ENCODE results near the gene PCDHGC5. TPM values are rescaled to one million over a fixed set of nuclear protein-coding genes. Genes with fewer than 3 reads are reported as not detected.

Gene PCDHGC5
- total RNA-seq, 2 donors from 2014 or later, result 0.32 to 0.64 TPM

- Histone ChIP-seq H3K36me3 (peaks cover 18% of the 10 kb centered on the region), H3K4me1 (peaks cover 4% of the 10 kb centered on the region), H3K9me3 (no peaks in the 10 kb centered on the region), H3K27me3 (no peaks in the 10 kb centered on the region), H3K27ac (no peak overlapping the region), H3K9ac (ENCODE audit: low read depth in 2 of 2, low read length in 2 of 2) (no peak overlapping the region), H3K4me3 (no peak overlapping the region)
- no peak for DNase-seq
- intact Hi-C loops (cut with DNase I), result loop anchor here (5.0 to 10.0 kb wide), 2 partner anchors 35 to 113 kb away; partner anchors contain the start of genes PCDHGA10 and PCDHGB7
- TF ChIP-seq, protein P1, sequence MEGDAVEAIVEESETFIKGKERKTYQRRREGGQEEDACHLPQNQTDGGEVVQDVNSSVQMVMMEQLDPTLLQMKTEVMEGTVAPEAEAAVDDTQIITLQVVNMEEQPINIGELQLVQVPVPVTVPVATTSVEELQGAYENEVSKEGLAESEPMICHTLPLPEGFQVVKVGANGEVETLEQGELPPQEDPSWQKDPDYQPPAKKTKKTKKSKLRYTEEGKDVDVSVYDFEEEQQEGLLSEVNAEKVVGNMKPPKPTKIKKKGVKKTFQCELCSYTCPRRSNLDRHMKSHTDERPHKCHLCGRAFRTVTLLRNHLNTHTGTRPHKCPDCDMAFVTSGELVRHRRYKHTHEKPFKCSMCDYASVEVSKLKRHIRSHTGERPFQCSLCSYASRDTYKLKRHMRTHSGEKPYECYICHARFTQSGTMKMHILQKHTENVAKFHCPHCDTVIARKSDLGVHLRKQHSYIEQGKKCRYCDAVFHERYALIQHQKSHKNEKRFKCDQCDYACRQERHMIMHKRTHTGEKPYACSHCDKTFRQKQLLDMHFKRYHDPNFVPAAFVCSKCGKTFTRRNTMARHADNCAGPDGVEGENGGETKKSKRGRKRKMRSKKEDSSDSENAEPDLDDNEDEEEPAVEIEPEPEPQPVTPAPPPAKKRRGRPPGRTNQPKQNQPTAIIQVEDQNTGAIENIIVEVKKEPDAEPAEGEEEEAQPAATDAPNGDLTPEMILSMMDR (IDR thresholded peaks at IDR 0.05), result no peak
Measured at GRCh38 chr5:141527426-141527825, 38.5 kb downstream of the PCDHGC5 start.

GRCh38 chr5:141528291-141528984 is 39.6 kb downstream of the PCDHGC5 start:
- peak; percentile 22 for DNase-seq
- H3K4me1 ChIP-seq, result peaks cover 4% of the 10 kb centered on the region
- H3K9me3 ChIP-seq, result no peaks in the 10 kb centered on the region
- H3K4me3 ChIP-seq, result no peak overlapping the region
- TF ChIP-seq, protein P1 (IDR thresholded peaks at IDR 0.05), result no peak
- intact Hi-C loops (cut with DNase I), result loop anchor here (5.0 to 10.0 kb wide), 2 partner anchors 34 to 114 kb away; partner anchors contain the start of genes PCDHGA10 and PCDHGB7
- no peak overlapping the region for H3K27ac ChIP-seq
- H3K9ac ChIP-seq (ENCODE audit: low read depth in 2 of 2, low read length in 2 of 2), result no peak overlapping the region
- H3K36me3 ChIP-seq, result peaks cover 18% of the 10 kb centered on the region
- H3K27me3 ChIP-seq, result no peaks in the 10 kb centered on the region

GRCh38 chr5:141529002-141529401 is 40.1 kb downstream of the PCDHGC5 start:
- Histone ChIP-seq H3K27me3 (no peaks in the 10 kb centered on the region), H3K9me3 (no peaks in the 10 kb centered on the region), H3K4me3 (no peak overlapping the region), H3K9ac (ENCODE audit: low read depth in 2 of 2, low read length in 2 of 2) (no peak overlapping the region), H3K27ac (no peak overlapping the region), H3K4me1 (peaks cover 4% of the 10 kb centered on the region), H3K36me3 (peaks cover 15% of the 10 kb centered on the region)
- TF ChIP-seq, protein P1 (IDR thresholded peaks at IDR 0.05), result no peak
- DNase-seq, result no peak
- intact Hi-C loops (cut with DNase I), result loop anchor here (5.0 to 10.0 kb wide), 2 partner anchors 33 to 114 kb away; partner anchors contain the start of genes PCDHGA10 and PCDHGB7

GRCh38 chr5:141529873-141530272 is 41.0 kb downstream of the PCDHGC5 start:
- intact Hi-C loops (cut with DNase I), result loop anchor here (5.0 to 10.0 kb wide), 2 partner anchors 32 to 115 kb away; partner anchors contain the start of genes PCDHGA10 and PCDHGB7
- Histone ChIP-seq H3K9me3 (no peaks in the 10 kb centered on the region), H3K36me3 (peaks cover 12% of the 10 kb centered on the region), H3K27me3 (no peaks in the 10 kb centered on the region), H3K9ac (ENCODE audit: low read depth in 2 of 2, low read length in 2 of 2) (no peak overlapping the region), H3K4me1 (peaks cover 4% of the 10 kb centered on the region), H3K4me3 (no peak overlapping the region), H3K27ac (no peak overlapping the region)
- TF ChIP-seq, protein P1 (IDR thresholded peaks at IDR 0.05), result no peak
- DNase-seq, result no peak

- intact Hi-C loops (cut with DNase I), result no loop called here
- no peaks in the 10 kb centered on the region for H3K27me3 ChIP-seq
- H3K27ac ChIP-seq, result no peak overlapping the region
- peaks cover 12% of the 10 kb centered on the region for H3K36me3 ChIP-seq
- no peak overlapping the region for H3K9ac ChIP-seq (ENCODE audit: low read depth in 2 of 2, low read length in 2 of 2)
- H3K4me1 ChIP-seq, result no peaks in the 10 kb centered on the region
- TF ChIP-seq, protein P1 (IDR thresholded peaks at IDR 0.05), result no peak
- no peak for DNase-seq
- H3K4me3 ChIP-seq, result no peak overlapping the region
- H3K9me3 ChIP-seq, result no peaks in the 10 kb centered on the region
Measured at GRCh38 chr5:141532726-141533125, 43.8 kb downstream of the PCDHGC5 start.

Data from colonic mucosa (tissue), 4 donors.